GM18502 (cell line): ENCODE data around the gene FADS3.

Experiments used
- ATAC-seq: cut with Tn5 transposase; IDR thresholded peaks from one replicate; pipeline ENCODE4 v1.9.1; 2021; ENCODE audit warnings: mild to moderate bottlenecking; ENCODE audit not compliant: unreplicated experiment, poor library complexity

FADS3 gene

DNA sequence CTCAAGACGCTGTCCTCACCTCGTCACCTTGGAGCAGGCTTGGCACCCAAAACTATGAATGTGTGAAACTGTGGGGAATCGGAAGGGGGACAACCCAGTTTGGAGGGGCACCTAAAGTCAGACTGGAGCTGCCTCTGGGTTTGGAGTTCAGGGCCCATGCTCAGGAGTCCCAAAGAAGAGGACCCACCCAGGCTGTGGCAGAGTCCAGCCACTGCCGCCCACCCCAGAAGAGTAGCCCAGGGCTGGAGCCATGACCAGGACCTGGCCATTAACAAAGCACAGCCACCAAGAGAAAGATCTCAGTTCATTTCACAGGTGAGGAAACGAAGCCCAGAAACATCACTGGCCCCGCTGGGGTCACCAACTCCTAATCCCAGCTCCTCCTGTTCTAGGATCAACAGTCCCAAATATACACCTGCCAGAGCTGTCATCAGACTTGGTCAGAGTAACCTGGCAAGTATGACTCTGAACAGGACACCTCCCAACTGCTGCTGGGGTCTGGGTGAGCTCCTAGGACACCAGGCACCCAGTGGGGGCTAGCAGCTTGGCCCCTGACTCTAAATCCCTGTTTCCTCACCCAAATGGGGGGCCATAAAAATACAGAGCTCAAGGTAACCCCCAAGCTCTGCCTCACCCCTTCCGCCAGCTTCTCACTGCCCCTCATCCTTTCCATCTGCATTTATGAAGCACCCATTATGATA, 23.3 kb upstream of the FADS3 start:
- ATAC-seq, result no peak

DNA sequence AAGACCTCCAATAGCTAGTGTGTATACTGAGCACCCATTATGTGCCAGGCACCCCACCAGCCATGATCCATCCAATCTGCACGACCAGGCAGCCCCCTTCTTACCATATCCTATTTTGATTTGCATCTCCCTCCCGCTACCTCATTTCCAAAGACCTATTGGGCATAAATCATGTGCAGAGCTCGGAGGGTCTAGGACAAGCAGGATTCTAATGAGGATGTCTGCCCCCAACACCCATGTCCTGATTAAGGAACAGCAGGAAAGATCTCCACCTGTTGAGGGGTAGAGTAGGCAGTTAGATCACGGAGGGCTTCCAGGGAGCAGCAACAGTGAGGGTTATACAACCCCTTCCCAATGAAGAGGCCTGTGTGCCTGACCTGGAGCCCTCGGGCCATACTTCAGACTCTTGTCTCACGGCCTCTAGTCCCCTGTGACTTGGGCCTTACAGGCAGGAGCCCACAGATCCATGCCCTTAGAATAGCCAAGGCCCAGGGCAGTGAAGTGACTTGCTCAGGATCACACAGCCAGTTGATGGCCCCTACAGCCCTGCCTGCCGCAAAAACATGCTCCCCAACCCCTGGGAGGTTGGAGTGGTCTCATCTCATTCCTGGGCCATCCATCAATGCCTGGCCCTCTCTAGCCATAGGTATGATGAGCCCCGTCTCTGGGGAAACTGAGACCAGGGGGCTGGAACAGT, 22.5 kb upstream of the FADS3 start:
- no peak for ATAC-seq

DNA sequence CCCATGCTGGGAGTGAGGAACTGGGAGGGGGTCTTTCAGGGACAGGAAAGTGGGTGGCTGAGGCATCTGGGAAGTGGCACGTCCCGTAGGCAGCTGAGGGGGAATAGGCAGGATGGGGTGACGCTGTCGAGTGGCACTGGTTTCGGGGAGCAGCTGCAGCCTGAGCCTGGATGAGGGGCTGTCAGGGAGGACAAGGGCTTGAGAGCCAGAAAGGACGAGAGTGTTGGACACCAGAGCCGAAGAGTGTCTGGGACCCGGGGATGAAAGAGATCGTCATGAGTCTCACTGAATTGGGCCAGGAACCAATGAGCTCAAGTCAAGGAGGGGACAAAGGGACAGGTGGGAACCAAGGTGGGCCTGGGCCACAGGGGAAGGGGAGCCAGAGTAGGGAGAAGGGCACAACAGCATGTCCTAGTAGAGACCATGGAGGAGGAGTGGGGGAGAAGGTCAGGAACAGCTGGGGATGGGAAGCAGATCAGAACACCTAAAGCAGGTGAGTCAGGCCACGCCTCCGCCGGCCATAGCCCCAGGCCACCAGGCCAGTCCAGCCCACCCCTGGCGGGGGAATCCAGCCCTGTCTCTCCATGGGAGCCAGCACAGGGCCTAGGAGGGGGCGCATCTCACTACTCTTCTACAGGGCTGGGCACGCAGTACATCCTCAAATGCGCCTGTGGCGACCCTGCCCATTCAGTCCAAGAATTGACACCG, 21.8 kb upstream of the FADS3 start:
- ATAC-seq, result no peak

DNA sequence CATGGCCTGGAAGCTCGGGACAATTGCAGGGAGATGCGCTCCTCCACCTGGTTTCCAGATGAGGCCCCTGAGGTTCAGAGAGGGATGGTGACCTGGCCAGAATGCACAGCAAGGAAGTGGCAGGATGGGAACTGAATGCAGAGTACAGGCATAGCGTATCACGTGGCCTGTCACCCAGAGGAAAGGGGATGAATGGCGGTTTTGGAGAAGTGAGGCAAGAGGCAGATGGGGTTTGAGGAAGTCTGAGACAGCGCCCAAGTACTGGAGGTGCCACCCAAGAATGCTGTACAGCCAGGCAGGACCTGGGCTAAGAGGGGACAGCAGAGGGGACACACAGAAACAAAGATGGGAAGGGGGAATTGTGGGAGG, 21.2 kb upstream of the FADS3 start:
- no peak for ATAC-seq

DNA sequence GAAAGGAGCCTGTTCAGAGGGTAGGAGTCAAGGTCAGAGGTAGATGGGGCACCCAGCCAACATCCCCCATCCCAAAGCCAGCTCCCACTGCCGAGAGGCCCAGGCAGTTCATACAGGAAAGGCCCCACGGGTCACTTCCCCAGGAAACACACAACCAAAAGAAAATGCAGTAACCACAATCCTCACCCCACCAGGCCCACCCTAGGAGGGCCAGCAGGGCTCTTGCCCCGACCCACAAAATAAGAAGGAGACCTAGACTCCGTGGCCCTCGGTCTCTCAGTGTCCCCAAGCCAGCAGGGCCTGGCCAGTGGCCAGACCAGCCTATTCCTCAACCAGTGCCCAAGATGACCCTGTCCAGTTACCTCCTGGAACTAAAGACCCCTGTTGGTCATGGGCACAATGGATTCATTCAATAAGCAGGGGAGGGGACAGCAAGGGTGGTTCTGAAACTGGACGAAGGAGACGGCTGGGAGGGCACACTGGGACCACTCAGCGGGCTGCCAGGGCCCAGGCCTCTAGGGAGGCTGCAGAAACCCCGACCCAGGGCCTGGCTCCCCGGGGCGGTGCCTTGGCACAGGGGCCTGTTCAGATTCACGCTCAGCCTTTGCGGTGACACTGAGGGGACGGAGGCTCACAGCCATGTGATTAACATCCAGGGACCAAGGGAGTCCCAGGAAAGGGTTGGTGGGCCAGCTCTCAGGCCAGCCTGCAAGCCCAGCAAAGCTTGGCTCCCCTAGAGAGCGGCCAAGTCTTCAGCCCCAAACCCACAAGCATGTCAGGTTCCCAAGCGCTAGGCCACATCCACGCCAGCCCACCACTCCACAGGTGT, 20.6 kb upstream of the FADS3 start:
- no peak for ATAC-seq

DNA sequence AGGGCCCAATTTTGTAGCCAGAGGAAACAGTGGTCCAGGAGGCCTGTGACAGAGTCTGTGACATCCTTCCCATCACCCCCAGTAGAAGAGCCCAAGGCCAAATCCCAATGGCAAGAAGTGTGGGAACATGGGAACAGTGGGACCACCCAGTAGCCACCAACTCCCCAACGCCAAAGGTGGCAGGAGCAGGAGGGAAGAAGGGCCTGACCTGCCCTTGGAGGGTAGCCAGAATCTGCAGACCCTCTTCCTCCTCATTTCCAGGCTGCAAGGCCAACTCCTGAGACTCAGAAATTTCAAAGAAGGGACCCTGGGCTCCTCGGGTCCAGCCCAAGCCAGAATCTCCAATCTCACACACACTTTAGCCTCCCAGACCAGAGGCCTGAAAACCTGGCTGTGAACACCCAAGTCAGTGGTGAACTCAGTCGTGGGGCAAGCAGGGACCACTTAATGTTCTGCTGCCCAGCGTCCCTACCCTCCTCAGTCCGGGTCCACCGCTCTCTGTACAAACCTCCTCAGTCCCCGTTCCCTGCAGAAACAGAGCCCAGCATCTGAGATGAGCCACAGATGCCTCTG, 19.9 kb upstream of the FADS3 start:
- no peak for ATAC-seq

DNA sequence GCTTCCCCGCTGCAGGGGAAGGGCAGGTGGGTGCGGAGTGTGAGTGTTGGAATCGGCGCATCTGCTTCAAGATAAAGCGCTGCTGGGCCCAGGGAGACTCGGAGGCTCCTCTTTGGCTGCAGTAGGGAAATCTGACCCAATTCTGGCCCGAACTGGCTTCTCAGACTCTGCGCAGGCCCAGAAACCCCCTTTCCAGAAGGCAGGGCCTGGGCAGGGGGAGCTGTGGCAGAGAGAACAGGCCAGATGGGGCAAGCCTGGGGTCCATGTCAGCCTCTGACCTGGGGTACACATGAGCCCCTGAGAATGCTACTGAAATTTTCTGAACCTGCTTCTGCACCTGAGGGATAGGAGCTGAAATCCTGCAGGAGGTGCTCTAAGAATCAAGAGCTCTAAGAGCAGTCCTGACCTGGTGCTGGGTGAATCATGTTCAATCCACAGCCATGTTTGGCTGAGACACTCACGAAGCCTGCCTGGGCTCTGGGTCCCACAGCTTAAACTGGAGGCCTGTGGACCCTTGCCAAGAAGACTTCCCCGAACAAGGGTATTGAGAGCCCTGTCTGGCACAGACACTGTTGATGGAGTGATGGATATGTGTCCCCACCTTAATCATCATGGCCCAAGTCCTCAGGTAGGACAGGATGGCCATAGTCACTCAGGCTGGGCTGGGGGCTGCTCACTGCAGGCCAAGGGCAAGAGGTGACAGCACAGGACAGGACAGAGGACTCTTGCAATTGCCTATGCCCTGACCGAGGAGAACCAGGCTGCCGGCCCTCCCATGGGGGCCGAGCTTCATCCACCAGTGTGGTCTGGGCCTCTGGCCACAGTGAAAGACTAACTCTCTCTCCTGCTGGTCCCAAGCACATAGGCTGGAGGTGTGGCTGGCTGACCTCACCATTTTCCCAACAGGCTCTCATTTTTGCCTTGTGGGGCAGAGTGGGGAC, 19.1 kb upstream of the FADS3 start:
- no peak for ATAC-seq

DNA sequence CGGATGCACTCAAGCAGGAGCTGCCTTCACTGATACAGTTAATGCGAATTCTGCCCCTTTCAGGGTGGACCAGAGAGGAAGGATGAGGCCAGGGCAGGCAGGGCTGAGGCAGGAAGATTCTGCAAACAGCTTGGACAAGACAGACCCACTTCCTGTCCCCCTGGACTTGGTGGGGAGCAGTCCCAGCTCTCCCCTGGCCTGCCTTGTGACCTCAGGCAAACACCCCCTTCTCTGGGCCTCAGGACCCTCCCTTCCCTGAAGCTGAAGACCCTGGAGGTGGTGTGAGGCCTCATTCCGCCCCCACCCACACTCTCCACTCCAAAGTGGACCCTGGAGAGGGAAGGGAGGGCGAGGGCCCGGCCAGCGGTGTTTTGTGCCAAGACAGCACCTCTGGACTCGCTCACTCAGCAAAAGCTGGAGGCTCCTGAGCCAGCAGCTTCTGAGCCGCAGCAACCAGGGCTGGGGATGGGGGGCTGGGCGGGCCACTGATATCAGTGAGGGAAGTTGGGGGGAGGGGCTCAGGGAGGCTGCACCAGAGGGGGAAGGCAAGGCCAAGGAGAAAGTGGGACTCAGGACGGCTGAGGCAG, 17.5 kb upstream of the FADS3 start:
- no peak for ATAC-seq

DNA sequence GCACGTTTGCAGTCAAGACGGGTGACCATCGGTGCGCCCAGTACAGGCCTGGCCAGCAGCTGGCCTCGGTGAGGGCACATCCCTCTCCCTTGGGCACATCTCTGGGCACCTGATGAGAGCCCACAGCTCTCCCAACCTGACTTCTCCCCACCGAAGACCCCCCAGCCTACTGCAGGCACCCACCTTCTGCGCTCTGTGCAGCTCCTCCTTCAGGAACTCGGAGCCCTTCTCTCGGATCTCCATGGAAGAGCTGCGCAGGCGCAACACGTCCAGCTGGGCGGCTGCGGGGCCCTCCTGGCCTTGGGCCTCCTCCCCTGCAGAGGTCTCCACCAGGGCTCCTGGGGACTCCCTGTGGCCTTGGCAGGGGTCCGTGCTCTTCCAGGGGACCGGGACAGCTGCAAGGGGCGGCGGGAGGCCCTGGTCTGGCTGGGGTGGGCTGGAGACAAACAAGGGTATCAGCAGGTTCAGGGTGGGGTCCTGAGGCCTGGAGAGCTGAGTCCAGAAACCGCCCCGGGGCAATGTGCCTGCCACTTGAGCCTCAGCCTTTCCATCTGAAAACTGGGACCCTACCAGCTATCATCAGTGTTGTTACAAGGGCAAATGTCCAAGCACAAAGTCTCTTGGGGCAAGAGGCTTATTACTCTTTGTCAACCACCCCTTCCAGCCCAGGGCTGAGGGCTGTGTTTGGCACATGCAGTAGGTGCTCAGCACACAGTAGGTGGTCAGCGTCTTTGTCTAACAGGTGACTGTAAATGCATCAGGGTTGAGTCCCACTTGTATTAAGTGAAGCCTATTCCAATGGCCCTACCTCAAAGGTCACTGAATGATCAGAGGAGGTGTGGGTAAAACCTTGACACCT, 16.8 kb upstream of the FADS3 start:
- ATAC-seq, result no peak

DNA sequence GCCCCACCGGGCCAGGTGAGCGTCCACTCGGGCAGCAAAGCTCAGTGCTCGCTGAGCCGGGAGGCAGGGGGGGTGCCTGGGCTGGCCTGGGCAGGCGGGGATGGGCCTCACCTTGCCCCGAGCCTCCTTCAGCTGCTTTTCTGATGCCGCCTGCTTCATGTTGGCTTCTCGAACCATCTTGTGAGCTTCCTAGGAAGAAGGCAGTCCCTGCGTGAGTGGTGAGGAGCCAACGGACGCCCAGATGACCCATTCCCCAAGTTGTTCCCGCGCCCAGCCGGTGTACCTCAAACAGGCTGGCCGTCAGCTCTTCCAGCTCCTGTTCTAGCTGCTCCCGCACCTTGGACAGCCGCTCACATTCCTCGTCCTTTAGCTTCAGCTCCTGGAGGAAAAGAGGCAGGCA, 15.9 kb upstream of the FADS3 start:
- no peak for ATAC-seq

DNA sequence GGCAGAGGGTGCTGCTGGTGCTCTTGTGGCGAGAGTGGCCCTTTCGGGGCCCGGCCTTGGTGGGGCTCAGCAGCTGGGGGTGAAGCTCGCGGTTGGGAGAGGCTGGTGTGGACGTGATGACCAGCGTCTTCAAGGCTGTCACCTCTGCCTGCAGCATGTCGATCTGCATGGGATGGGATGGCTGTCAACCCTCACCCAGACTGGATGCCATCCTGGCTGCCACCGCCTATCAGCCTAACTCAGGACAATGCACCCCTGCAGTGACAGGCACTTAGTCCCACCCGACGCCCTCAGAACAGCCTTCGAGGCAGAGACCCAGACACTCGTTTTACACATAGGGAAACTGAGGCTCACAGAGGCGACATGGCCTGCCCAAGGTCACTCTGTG, 15.2 kb upstream of the FADS3 start:
- ATAC-seq, result no peak

DNA sequence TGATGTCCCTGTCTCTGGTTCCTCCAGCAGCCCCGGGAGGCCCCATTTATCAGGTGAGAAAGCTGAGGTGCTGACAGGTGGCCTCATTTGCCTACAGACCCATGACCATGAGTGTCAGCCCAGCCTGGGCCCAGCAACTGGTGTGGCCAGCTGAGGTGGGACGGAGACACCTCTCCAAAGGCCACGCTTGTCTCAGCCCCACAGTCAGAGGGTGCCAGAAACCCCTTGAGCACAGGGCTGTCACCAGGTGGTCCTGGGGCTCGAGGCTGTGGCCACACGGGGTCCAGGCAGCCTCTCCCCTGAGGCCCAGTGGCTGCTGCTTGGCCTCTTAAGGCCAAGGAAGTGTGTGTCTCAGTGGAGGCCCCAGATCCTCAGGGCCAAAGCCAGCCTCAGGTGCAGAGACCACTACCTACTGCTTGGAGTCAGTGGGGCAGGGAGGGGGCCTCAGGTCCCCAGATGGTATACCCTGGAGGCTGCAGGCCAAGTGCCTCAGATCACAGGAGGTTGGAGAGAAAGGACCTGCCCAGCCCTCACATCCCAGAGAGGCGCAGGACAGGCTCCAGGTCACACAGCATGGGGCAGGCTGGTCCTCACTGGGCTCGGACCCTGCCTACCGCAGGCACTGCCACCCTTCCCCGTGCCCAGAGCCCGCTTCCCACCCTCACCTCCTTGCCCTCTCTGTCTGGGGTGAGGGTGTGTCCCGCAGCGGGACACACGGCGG, 14.6 kb upstream of the FADS3 start:
- ATAC-seq, result no peak

DNA sequence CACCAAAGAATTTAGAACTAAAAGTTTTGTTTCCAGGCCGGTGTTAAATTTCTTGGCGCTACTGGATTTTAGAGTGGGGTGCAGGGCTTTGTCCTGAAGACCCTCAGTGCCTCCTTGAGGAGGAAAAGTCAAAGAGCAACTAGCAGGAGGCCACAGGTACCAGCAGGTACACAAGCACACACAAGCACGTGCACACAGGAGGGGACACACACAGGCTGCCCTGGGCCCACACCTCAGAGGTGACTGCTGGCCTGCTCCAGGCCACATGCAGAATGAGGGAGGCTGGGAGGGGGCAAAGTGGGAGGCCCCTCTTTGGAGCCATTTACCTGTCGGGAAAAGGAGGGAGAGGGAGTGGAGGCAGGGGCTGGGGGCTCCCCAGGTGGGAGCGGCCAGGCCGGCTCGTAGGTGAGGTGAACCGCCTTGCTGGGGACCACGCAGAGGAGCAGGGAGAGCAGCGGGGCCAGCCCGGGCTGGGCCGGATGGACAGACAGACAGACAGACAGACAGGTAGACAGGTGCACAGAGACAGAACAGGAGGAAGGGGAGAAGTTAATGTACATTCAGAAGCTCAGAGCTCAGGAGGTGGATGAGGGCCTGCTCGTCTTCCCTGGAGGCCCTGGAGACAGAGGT, 13.8 kb upstream of the FADS3 start:
- ATAC-seq, result no peak

DNA sequence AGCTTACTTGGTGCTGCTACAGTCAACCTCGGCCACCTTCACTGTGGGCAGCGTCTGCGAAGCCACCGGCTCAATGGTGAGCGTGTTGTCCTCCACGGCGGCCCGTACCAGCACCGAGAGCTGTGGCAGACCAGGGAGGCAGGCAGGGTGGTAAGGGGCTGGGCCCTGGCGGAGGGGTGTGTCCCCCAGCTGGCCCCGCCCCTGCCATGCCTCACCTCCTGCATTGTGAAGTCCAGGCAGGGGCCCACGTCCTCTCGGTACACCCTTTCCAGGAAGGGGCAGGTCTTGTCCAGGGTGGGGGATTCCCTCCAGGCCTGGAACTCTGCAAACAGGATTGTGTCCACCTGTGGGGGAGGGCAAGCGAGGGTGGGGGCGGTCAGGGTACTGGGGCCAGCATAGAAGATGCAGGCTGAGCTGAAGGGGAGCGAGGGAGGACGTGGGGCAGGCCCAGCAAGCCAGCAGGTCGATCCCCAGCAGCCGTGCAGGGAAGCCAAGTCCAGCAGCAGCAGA, 13.2 kb upstream of the FADS3 start:
- ATAC-seq, result no peak

DNA sequence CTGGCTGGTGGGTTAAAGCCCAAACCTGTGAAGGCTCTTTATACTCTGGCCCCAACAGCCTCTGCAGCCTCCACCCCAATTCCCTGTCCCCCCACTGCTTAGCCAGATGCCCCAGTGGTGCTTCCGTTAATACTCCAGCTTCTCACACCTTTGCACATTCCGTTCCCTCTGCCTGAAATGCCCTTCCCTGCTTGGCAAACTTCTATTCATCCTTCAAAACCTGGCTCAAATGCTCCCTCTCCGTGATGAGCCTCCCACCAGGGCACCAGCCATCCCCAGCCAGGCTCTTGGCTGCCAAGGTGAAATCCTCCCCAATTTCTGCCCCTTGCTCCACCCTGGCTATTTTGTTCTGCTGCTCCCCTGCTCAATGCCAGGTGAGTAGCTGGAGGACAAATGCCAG, 12.5 kb upstream of the FADS3 start:
- ATAC-seq, result no peak

DNA sequence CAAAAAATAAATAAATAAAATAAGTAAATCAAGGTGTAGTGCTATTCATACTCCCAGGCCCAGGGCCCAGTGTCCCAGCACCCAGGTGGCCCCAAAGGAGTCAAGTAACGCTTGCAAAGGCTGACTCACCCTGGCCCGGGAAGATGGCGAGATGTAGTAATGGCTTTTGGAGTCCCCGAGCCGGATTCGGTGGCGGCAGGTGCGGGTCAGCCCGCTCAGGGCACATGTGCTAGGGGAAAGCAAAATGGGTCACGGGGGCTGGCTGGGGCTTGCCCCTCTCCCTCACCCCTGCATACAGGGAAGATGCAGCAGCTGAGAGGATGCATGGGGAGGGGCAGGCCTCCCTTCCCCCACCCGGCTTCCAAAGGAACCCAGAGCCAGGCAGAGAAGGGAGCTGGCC, 11.0 kb upstream of the FADS3 start:
- ATAC-seq, result no peak

DNA sequence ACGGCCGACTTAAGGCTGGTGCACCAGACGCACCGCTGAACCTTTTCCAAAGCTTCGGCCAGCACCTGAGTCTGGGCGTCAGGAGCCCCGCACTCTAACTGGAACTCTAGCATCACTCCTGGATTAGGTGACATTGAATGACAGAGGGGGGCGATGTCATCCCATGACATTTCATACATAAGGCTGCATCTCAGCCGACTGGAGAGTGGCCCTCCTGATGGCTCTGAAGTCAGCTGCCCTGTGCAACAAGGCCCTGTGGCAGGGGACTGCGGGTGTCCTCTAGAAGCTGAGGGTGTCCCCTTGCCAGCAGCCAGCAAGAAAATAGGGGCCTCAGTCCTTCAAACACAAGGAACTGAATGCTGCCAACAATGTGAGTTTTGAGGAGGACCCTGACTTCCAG, 10.1 kb upstream of the FADS3 start:
- ATAC-seq, result no peak
